CD14-positive monocyte (primary cell): Measurements from ENCODE around the gene STARD8. TPM values are rescaled to one million over a fixed set of nuclear protein-coding genes. Genes with fewer than 3 reads are reported as not detected.

Experiments
- DNase-seq, 3 donors: peaks; one replicate each; pipeline ENCODE4 v3.0.0-alpha.2; 2011 to 2022
- H2AFZ ChIP-seq: 2 replicates; pipeline ENCODE4 v1.6.0; 2012; ENCODE audit warnings: mild to moderate bottlenecking, low read depth, low read length, inconsistent platforms; ENCODE audit not compliant: insufficient read depth, poor library complexity, severe bottlenecking
- H3K27ac ChIP-seq, 2 donors: 1 replicate in 1 of 2; 2 replicates in 1 of 2; pipeline ENCODE4 v1.5.1; 2012 to 2013; ENCODE audit warnings: low read length in 2 of 2, control low read depth in 1 of 2, inconsistent platforms in 1 of 2, low read depth in 1 of 2, mild to moderate bottlenecking in 1 of 2
- H3K27me3 ChIP-seq, 2 donors: one replicate each; pipeline versions ENCODE4 v1.6.0 to v1.6.1; 2011 to 2013; ENCODE audit warnings: low read length in 2 of 2; ENCODE audit not compliant: control insufficient read depth in 2 of 2, insufficient read depth in 2 of 2
- H3K36me3 ChIP-seq, 2 donors: replicated peaks in 1 of 2; 1 replicate in 1 of 2; 2 replicates in 1 of 2; pipeline versions ENCODE4 v1.5.1 to v1.6.1; 2012 to 2013; ENCODE audit warnings: low read length in 2 of 2, control low read depth in 1 of 2, inconsistent platforms in 1 of 2, mild to moderate bottlenecking in 1 of 2; ENCODE audit not compliant: insufficient read depth in 2 of 2, control insufficient read depth in 1 of 2
- H3K4me1 ChIP-seq, 2 donors: 1 replicate in 1 of 2; 2 replicates in 1 of 2; pipeline versions ENCODE4 v1.5.1 to v1.6.1; 2012 to 2013; ENCODE audit warnings: low read length in 2 of 2, control low read depth in 1 of 2, inconsistent platforms in 1 of 2, mild to moderate bottlenecking in 1 of 2, moderate library complexity in 1 of 2; ENCODE audit not compliant: insufficient read depth in 2 of 2, control insufficient read depth in 1 of 2
- H3K4me2 ChIP-seq: replicated peaks from 2 replicates; pipeline ENCODE3; 2012; ENCODE audit warnings: low read length, moderate library complexity, mild to moderate bottlenecking; ENCODE audit not compliant: poor library complexity, severe bottlenecking; ENCODE audit errors: extremely low read depth
- H3K4me3 ChIP-seq, 3 experiments: fragments of 200-600 bp in 1 of 3; sonication (generic) in 1 of 3; replicated peaks in 1 of 3; 1 replicate in 2 of 3; 2 replicates in 1 of 3; pipeline ENCODE4 v1.5.1; 2011 to 2013; ENCODE audit warnings: low read length in 3 of 3, mild to moderate bottlenecking in 3 of 3, control low read depth in 2 of 3, low read depth in 2 of 3, inconsistent platforms in 1 of 3, moderate library complexity in 1 of 3
- H3K79me2 ChIP-seq: 2 replicates; pipeline ENCODE4 v1.6.0; 2012; ENCODE audit warnings: mild to moderate bottlenecking, control low read depth, inconsistent platforms, low read length, moderate library complexity; ENCODE audit not compliant: insufficient read depth
- H3K9ac ChIP-seq: 2 replicates; pipeline ENCODE4 v1.6.0; 2017; ENCODE audit warnings: low read length, mild to moderate bottlenecking; ENCODE audit not compliant: insufficient read depth, poor library complexity, severe bottlenecking
- H3K9me3 ChIP-seq, 2 donors: replicated peaks in 1 of 2; 1 replicate in 1 of 2; 2 replicates in 1 of 2; pipeline versions ENCODE4 v1.5.1 to v1.6.1; 2012 to 2013; ENCODE audit warnings: low read length in 2 of 2, control low read depth in 1 of 2; ENCODE audit not compliant: control insufficient read depth in 1 of 2, insufficient read depth in 1 of 2
- H4K20me1 ChIP-seq: 2 replicates; pipeline ENCODE4 v1.6.0; 2012; ENCODE audit warnings: mild to moderate bottlenecking, low read length, control low read depth, moderate library complexity; ENCODE audit not compliant: insufficient read depth
- H3K27ac Mint-ChIP-seq, 7 donors: one replicate each; pipeline ENCODE4 v1.8.0; 2020; ENCODE audit warnings: mild to moderate bottlenecking in 7 of 7, mixed read lengths in 7 of 7, moderate library complexity in 6 of 7, inconsistent platforms in 2 of 7
- H3K27me3 Mint-ChIP-seq, 3 donors: one replicate each; pipeline ENCODE4 v1.8.0; 2021 to 2022; ENCODE audit warnings: low read depth in 3 of 3, mild to moderate bottlenecking in 3 of 3, mixed read lengths in 3 of 3, moderate library complexity in 3 of 3, inconsistent platforms in 1 of 3
- H3K36me3 Mint-ChIP-seq, 2 donors: one replicate each; pipeline ENCODE4 v1.8.0; 2020; ENCODE audit warnings: mixed read lengths in 2 of 2, inconsistent platforms in 1 of 2, mild to moderate bottlenecking in 1 of 2
- H3K4me1 Mint-ChIP-seq: one replicate; pipeline ENCODE4 v1.8.0; 2020; ENCODE audit warnings: mild to moderate bottlenecking, mixed read lengths
- H3K4me3 Mint-ChIP-seq, 2 donors: one replicate each; pipeline ENCODE4 v1.8.0; 2020; ENCODE audit warnings: mild to moderate bottlenecking in 2 of 2, mixed read lengths in 2 of 2, moderate library complexity in 1 of 2
- H3K9me3 Mint-ChIP-seq, 7 donors: one replicate each; pipeline ENCODE4 v1.8.0; 2020 to 2022; ENCODE audit warnings: mixed read lengths in 7 of 7, mild to moderate bottlenecking in 6 of 7, moderate library complexity in 6 of 7, inconsistent platforms in 2 of 7
- WGBS: methylation state at CpG from one replicate; pipeline ENCODE4 v1.1.5; 2013; ENCODE audit warnings: missing lambda C conversion rate; ENCODE audit not compliant: insufficient coverage; 5-methylcytosine and 5-hydroxymethylcytosine counted together
- intact Hi-C, 2 donors: fragments of 100-400 bp; cut with micrococcal nuclease; formaldehyde crosslinking; loops; one replicate each; pipeline versions ENCODE4 v1.15.0 to v1.15.1; 2023
- polyA plus RNA-seq, 3 donors: library from polyadenylated mRNA; depleted of rRNA in 1 of 3; unstranded in 2 of 3; stranded (reverse) in 1 of 3; fragments of 300-500 nt in 2 of 3; fragments of >200 nt in 1 of 3; fragmentation: Illumina TruSeq in 2 of 3; gene quantifications; 1 replicate in 2 of 3; 2 replicates in 1 of 3; pipeline ENCODE4 v1.2.3, GENCODE V29; 2012 to 2021
- TF ChIP-seq, protein P1 (sequence below): fragments of 200-600 bp; IDR thresholded peaks from one replicate; pipeline ENCODE4 v1.8.0; 2022; ENCODE audit warnings: antibody characterized with exemption, mild to moderate bottlenecking

The STARD8 gene
- polyA plus RNA-seq, 3 donors = 1.2 to 4.1 (median 1.7) TPM

DNA sequence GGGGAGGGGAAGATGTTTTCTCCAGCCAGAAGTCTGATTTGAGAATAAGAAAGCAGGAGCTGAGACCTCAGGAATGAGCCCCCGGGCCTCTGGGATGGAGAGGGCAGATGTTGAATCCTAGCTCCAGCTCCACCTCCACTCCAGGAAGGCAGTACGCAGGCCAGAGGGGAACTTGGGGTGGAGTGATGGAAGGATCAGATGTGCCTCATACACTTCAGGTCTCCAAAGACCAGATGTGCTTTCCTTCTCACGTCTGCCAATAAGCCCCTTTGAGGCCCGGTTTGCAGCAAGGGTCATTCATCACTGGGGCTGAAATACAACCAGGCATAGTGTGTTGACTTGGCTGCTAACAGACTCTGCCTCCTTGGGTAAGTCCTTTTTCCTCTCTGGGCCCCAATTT, 28.1 kb downstream of the STARD8 start:
- no CpG with 5 or more reads among the region's 4 CpGs for WGBS
- Histone ChIP-seq H3K4me2 (no peak overlapping the region), H3K36me3 (no peaks in the 10 kb centered on the region), H3K4me1 (peaks cover 0 to 9% of the 10 kb centered on the region in 2 donors), H3K27ac (no peak overlapping the region), H3K9me3 (no peaks in the 10 kb centered on the region), H3K27me3 (no peaks in the 10 kb centered on the region), H4K20me1 (no peaks in the 10 kb centered on the region), H3K9ac (no peak overlapping the region), H3K79me2 (no peaks in the 10 kb centered on the region), H2AFZ (no peak overlapping the region), H3K4me3 (no peak overlapping the region)
- intact Hi-C loops = no loop called here
- TF ChIP-seq, protein P1, sequence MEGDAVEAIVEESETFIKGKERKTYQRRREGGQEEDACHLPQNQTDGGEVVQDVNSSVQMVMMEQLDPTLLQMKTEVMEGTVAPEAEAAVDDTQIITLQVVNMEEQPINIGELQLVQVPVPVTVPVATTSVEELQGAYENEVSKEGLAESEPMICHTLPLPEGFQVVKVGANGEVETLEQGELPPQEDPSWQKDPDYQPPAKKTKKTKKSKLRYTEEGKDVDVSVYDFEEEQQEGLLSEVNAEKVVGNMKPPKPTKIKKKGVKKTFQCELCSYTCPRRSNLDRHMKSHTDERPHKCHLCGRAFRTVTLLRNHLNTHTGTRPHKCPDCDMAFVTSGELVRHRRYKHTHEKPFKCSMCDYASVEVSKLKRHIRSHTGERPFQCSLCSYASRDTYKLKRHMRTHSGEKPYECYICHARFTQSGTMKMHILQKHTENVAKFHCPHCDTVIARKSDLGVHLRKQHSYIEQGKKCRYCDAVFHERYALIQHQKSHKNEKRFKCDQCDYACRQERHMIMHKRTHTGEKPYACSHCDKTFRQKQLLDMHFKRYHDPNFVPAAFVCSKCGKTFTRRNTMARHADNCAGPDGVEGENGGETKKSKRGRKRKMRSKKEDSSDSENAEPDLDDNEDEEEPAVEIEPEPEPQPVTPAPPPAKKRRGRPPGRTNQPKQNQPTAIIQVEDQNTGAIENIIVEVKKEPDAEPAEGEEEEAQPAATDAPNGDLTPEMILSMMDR = no peak
- peaks cover 0 to 8% (median 3%) of the 10 kb centered on the region in 3 donors for H3K27me3 Mint-ChIP-seq
- peaks cover 0 to 2% (median 0%) of the 10 kb centered on the region in 7 donors for H3K9me3 Mint-ChIP-seq
- H3K4me1 Mint-ChIP-seq = peaks cover 12% of the 10 kb centered on the region
- DNase-seq = no peak
- H3K36me3 Mint-ChIP-seq = no peaks in the 10 kb centered on the region
- no peak overlapping the region for H3K27ac Mint-ChIP-seq
- no peak overlapping the region for H3K4me3 Mint-ChIP-seq

- TF ChIP-seq, protein P1 = no peak
- Histone ChIP-seq H3K9me3 (no peaks in the 10 kb centered on the region), H2AFZ (no peak overlapping the region), H3K27me3 (no peaks in the 10 kb centered on the region), H3K4me2 (no peak overlapping the region), H3K36me3 (no peaks in the 10 kb centered on the region), H3K4me1 (peaks cover 0 to 9% of the 10 kb centered on the region in 2 donors), H3K79me2 (no peaks in the 10 kb centered on the region), H3K27ac (no peak overlapping the region), H3K4me3 (no peak overlapping the region), H3K9ac (no peak overlapping the region), H4K20me1 (no peaks in the 10 kb centered on the region)
- Mint-ChIP-seq H3K27ac (no peak overlapping the region), H3K9me3 (peaks cover 0 to 2% (median 0%) of the 10 kb centered on the region in 7 donors), H3K27me3 (peaks cover 0 to 6% (median 3%) of the 10 kb centered on the region in 3 donors), H3K4me3 (no peak overlapping the region), H3K36me3 (no peaks in the 10 kb centered on the region), H3K4me1 (peaks cover 14% of the 10 kb centered on the region)
- no peak for DNase-seq
- intact Hi-C loops = no loop called here
- no CpG with 5 or more reads among the region's 3 CpGs for WGBS
Measured at GRCh38 chrX:68676335-68676734, 28.9 kb downstream of the STARD8 start.
